A549 treated with DMSO at 1 μM for 4 hours (cell line): Measurements from ENCODE around the gene OR5K2. TPM values are rescaled to one million over a fixed set of nuclear protein-coding genes. Genes with fewer than 3 reads are reported as not detected.

Experiments used
- total RNA-seq: library from RNA; stranded (reverse); fragments of 200-300 nt; extraction: Qiagen RNA extraction; gene quantifications from 5 replicates; pipeline ENCODE4 v1.2.3, GENCODE V29; 2022; ENCODE audit warnings: low read depth

Gene OR5K2
- not detected in 5 replicates for total RNA-seq

DNA sequence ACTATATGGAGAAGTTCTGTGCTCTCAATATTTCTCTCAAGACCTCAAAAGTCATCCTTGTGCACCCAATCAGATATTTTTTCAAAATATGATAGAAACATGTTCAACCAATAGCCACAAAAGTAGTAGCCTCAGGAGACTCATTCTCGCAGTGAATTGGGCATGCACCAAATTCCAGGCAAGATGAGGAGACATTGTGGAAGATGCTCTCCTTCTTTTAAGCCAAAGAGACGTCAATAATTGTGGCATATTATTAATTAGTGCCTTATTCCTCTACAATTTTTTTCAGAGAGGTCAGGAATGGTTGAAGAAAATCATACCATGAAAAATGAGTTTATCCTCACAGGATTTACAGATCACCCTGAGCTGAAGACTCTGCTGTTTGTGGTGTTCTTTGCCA lies at the start of gene OR5K2:
Gene OR5K2 (plus strand): TSS at position 301 of the 400 bp plus-strand sequence. CDS start 0 bp downstream, at position 301.

DNA sequence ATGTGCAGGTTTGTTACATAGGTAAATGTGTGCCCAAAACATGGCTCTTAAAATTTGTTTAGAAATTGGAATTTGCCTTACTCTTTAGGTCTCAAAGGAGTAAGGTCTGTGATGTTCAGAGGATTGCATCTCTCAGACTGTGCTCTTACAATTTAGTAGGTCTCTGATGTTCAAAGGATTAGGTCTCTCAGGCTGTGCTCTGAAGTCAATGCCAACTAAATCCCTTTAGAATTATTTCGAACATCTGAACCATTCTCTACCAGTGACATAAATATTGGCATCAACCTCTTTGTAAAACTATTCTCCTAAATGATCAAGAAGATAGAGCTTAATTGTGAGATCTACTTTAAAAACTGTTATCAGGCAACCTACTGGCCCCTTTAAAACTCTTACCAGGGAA lies 34.6 kb upstream of the OR5K2 start, which contains the start of gene OR5K1:
Gene OR5K1 (plus strand): TSS at position 301 of the 400 bp plus-strand sequence. CDS start 6,376 bp downstream, outside the sequence.

DNA sequence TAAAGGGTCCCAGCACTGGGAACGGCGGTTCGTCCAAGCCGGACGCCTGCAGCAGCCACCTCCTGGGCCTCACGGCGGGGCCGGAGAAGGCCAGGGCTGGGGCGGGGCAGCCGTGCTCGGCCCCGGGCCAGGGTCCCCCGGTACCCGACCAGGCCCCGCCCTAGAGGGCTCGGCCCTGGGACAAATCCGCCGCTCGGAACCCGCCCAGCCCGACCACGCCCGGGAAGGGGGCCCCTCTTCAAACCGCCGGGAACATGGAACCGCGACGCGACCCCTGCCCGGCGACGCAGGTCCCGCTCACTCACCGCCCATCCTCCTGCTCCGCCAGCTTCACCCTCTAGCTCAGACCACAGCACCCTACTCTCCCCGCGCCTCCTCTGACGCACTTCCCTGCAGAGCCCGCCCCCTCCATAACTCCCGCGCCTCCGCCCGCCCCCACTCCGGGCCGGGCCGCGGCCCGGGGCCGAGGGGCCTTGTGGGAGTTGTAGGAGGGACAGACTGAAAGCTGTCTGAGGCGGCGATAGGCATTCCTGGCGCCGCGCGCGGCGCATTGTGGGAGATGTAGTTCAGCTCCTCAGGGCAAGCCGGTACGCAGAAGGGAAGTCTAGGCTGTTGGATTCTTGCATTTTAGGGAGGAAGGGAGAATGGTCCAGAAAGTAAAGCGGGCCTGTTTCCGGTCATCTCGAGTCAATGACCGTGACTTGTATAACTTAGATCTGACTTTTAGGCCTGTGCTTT lies 25.2 kb downstream of the OR5K2 start, which contains the start of gene CLDND1:
Gene CLDND1 (minus strand): TSS at position 359 of the 738 bp plus-strand sequence. CDS start 1,478 bp downstream, outside the sequence.

DNA sequence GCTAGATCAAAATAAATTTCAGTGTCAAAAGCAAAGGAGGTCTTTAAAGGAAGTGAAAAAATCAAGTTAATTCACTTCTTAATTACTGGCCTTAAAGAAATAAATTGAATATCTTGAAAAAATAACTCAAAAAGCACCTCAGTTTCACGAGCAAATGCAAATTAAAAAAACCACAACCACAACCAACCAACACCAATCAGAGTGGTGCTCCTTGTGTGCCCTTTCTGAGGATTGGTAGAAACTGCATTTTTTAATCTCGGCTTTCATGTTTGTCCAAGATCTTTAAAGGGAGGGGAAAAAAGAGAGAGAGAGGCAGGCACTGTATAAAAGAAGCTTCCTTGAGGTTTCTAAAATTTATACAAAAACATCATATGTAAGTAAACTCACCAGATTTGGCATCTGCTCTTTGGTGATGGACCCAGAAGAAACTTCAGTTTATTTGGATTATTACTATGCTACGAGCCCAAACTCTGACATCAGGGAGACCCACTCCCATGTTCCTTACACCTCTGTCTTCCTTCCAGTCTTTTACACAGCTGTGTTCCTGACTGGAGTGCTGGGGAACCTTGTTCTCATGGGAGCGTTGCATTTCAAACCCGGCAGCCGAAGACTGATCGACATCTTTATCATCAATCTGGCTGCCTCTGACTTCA lies 34.3 kb downstream of the OR5K2 start, which contains the start of gene GPR15:
Gene GPR15 (plus strand): TSS at position 357 of the 653 bp plus-strand sequence. CDS start 56 bp downstream, at position 413.

Other genes with a start within 250 kb of the OR5K2 start
- not detected in 5 replicates for gene OR5H6, start 233.4 kb upstream of the OR5K2 start, total RNA-seq
- gene OR5H2, start 215.2 kb upstream of the OR5K2 start, total RNA-seq, result not detected in 5 replicates
- not detected in 5 replicates for gene OR5K4, start 143.8 kb upstream of the OR5K2 start, total RNA-seq
- gene OR5K3, start 107.0 kb upstream of the OR5K2 start, total RNA-seq, result not detected in 5 replicates
- gene OR5K1, start 34.5 kb upstream of the OR5K2 start, total RNA-seq, result not detected in 5 replicates
- gene CLDND1, start 25.2 kb downstream of the OR5K2 start, total RNA-seq, result 49.4 to 69.1 TPM (median 57.6 TPM) in 5 replicates
- not detected in 5 replicates for gene GPR15, start 34.3 kb downstream of the OR5K2 start, total RNA-seq
- gene CPOX, start 95.9 kb downstream of the OR5K2 start, total RNA-seq, result 16.6 to 26.3 TPM (median 22.6 TPM) in 5 replicates